Mucosa of rectum (tissue), 2 donors: ENCODE data around the gene RAB3A.
"Not testable (repeated sequence)": the region's sequence is repeated elsewhere in the genome, so short reads cannot be mapped to it uniquely, and the experiment has no call there.

Source experiments
- H3K27ac ChIP-seq, 2 donors: one replicate each; pipeline ENCODE4 v1.7.0; 2013; ENCODE audit warnings: inconsistent platforms in 2 of 2, low read depth in 2 of 2, low read length in 2 of 2
- H3K27me3 ChIP-seq, 2 donors: one replicate each; pipeline ENCODE4 v1.7.0; 2013; ENCODE audit warnings: low read length in 2 of 2; ENCODE audit not compliant: control insufficient read depth in 2 of 2, insufficient read depth in 2 of 2
- H3K36me3 ChIP-seq, 2 donors: one replicate each; pipeline ENCODE4 v1.7.0; 2013; ENCODE audit warnings: low read length in 2 of 2; ENCODE audit not compliant: control insufficient read depth in 2 of 2, insufficient read depth in 2 of 2
- H3K4me1 ChIP-seq, 2 donors: one replicate each; pipeline ENCODE4 v1.7.0; 2013; ENCODE audit warnings: low read length in 2 of 2, mild to moderate bottlenecking in 1 of 2; ENCODE audit not compliant: control insufficient read depth in 2 of 2, insufficient read depth in 2 of 2
- H3K4me3 ChIP-seq, 2 donors: one replicate each; pipeline ENCODE4 v1.7.0; 2013; ENCODE audit warnings: low read length in 2 of 2
- H3K9ac ChIP-seq, 2 donors: one replicate each; pipeline ENCODE4 v1.7.0; 2013; ENCODE audit warnings: low read length in 2 of 2, low read depth in 1 of 2, mild to moderate bottlenecking in 1 of 2
- H3K9me3 ChIP-seq, 2 donors: one replicate each; pipeline ENCODE4 v1.7.0; 2013; ENCODE audit warnings: low read length in 2 of 2; ENCODE audit not compliant: control insufficient read depth in 2 of 2
- donor health status: healthy.
- donor health status: Normal muscosa, but diverticular disease.

RAB3A gene

DNA sequence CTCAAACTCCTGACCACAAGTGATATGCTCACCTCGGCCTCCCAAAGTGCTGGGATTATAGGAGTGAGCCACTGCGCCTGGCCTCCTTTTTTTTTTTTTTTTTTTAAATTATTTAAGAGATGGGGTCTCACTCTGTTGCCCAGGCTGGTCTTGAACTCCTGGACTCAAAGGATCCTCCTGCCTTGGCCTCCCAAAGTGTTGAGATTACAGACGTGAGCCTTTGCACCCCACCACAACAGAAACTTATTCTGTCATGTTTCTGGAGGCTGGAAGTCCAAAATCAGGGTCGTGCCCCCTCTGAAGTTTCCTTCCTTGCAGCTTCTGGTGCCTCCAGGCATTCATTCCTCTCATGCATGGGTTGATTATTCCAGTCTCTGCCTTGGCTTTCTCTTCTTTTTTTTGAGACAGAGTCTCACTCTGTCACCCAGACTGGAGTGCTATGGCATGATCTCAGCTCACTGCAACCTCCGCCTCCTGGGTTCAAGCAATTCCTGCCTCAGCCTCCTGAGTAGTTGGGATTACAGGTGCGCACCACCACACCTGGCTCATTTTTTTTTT is 44.7 kb downstream of the RAB3A start:
- Histone ChIP-seq H3K36me3 (peaks cover 6 to 17% of the 10 kb centered on the region in 2 donors), H3K4me1 (peaks cover 40 to 43% of the 10 kb centered on the region in 2 donors)
- not testable (repeated sequence) for H3K27ac ChIP-seq, H3K9ac ChIP-seq, H3K4me3 ChIP-seq, H3K9me3 ChIP-seq, H3K27me3 ChIP-seq

DNA sequence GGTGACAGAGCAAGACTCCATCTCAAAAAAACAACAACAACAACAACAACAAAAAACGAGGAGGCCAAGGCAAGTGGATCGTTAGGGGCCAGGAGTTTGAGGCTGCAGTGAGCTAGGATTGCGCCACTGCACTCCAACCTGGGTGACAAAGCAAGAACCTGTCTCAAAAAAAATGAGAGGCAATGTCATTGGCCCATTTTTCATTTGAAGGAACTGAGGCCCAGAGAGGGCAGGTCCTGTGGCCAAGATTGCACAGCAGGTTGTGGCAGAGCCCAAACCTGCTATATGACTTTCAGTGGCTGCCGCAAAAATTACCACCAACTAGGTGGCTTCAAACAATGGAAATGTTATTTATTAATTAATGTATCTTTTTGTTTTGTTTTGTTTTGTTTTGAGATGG is 45.4 kb downstream of the RAB3A start:
- Histone ChIP-seq H3K4me1 (peaks cover 46 to 48% of the 10 kb centered on the region in 2 donors), H3K36me3 (peaks cover 5 to 15% of the 10 kb centered on the region in 2 donors), H3K9me3 (no peaks in the 10 kb centered on the region), H3K27me3 (no peaks in the 10 kb centered on the region), H3K9ac (no peak overlapping the region), H3K27ac (no peak overlapping the region), H3K4me3 (no peak overlapping the region)

DNA sequence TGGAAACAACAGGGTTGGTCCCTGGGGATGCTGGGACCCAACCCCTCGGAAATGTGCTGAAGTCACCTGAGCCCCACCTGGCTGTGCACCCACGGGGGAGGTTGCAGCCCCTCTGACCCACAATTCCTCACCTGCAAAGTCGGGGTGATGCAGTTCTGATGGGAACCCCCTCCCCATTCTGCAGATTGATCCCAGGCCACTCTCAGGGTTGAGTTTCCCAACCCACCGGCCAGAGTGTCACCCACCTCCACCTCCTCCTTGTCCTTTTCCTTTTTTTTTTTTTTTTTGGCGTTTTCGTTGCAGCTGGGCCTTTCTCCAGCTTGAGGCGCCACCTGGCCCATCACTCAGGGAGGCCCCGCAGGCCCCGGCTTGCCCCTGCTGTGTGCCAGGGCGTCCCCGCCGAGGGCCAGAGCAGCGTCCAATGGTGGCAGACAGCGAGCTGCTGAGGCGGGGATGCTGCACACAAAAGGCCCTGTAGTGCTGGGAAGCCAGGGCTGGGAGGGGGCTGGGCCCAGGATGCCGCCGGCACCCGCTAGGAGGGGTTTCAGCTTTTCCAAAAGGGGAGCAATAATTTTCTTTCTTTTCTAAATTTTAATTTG is 46.3 kb downstream of the RAB3A start:
- peaks cover 47 to 48% of the 10 kb centered on the region in 2 donors for H3K4me1 ChIP-seq
- no peaks in the 10 kb centered on the region for H3K9me3 ChIP-seq
- peak overlapping the region in 1 of 2 donors; percentile 3 for H3K4me3 ChIP-seq
- peaks cover 0 to 7% of the 10 kb centered on the region in 2 donors for H3K36me3 ChIP-seq
- no peaks in the 10 kb centered on the region for H3K27me3 ChIP-seq
- H3K27ac ChIP-seq: peak overlapping the region; percentile 34 to 76
- peak overlapping the region; percentile 32 to 60 for H3K9ac ChIP-seq

DNA sequence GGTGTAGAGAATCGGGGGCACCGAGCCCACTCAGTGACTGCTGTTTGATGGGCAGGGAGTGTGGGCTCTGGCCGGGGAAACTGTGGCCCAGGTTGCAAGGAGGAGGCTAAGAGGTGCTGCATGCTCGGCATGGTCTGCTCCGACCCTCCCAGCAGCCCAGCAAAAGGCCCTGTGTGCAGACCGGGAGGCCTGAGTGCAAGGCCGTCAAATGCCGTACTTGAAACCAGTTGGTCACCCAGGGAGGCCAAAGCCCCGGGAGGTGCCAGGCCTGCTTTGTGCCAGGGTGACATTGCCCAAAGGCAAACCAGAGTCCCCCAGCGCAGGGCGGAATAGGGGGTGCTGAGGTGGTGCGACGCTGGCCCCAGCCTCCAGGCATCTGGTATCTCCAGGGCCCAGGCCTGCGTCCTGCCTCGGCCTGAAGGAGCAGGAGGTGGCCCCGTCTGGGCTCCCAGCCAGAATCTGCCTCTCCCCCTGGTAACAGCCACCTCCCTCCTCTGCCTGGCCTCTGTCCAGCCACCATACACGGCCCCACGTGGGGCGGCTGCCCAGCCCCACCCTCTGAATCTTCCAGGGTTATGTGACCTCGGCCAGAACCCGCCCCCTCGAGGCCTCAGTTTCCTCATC is 46.9 kb downstream of the RAB3A start:
- Histone ChIP-seq H3K4me1 (peaks cover 48 to 51% of the 10 kb centered on the region in 2 donors), H3K4me3 (peak overlapping the region in 1 of 2 donors; percentile 3), H3K9me3 (no peaks in the 10 kb centered on the region), H3K36me3 (peaks cover 0 to 3% of the 10 kb centered on the region in 2 donors), H3K27ac (peak overlapping the region; percentile 76 to 79), H3K9ac (peak overlapping the region; percentile 32 to 60), H3K27me3 (no peaks in the 10 kb centered on the region)

DNA sequence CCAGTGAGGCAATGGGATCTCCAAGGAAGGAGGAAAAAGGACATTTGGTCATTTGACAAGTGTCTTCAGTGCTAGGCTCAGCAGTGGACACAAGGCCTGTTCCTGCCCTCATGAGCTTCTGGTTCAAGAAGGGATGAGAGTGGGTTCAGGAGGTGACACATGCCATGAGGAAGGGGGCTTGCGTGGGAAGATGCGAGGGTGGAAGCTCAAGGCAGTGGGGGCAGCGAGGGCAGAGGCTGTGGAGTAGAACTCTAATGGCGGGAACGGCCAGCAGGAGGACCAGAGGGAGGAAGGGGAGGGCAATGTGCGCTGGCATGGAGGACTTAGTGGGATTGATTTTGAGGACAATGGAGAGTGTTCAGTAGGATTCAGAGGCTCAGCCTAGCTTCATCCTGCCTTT is 47.6 kb downstream of the RAB3A start:
- Histone ChIP-seq H3K4me1 (peaks cover 49 to 55% of the 10 kb centered on the region in 2 donors), H3K9ac (peak overlapping the region in 1 of 2 donors; percentile 60), H3K27me3 (no peaks in the 10 kb centered on the region), H3K9me3 (no peaks in the 10 kb centered on the region), H3K4me3 (no peak overlapping the region), H3K36me3 (peaks cover 0 to 2% of the 10 kb centered on the region in 2 donors), H3K27ac (peak overlapping the region; percentile 76 to 79)

DNA sequence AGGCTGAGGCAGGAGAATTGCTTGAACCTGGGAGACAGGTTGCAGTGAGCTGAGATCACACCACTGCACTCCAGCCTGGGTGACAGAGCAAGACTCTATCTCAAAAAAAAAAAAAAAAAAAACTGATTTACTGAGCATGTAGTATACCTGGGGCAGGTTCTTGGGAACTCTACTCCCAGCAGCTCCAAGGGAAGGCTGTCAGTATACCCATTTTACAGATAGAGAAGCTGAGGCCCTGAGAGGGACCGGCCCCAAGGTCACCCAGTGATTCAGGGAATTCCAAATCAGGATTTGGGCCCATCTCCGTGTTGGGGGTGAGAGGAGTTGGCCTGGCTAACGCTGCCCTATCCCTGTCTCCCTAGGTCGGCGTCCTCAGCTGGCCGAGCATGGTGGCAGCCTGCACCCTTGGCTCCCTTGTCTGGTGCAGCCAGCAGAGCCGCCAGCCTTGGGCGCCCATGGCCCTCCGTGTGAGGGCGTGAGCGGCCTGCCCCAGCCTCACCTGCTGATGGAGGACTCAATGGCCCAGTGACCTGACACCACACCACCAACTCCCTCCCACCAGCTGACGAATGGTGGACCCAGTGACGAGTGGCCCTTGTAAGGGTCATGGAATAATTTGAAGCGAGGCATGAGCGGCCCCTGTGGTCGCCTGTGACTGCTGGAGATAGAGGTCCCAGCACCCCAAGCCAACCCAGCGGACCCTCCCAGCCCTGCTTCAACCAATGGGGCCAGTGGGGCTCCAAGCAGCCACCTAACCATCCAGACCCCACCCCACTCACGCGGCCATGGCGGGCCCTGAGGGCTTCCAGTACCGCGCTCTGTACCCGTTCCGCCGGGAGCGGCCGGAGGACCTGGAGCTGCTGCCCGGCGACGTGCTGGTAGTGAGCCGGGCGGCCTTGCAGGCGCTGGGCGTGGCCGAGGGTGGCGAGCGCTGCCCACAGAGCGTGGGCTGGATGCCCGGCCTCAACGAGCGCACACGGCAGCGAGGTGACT is 48.5 kb downstream of the RAB3A start:
- H3K36me3 ChIP-seq: peaks cover 0 to 2% of the 10 kb centered on the region in 2 donors
- no peak overlapping the region for H3K4me3 ChIP-seq
- H3K4me1 ChIP-seq: peaks cover 43 to 51% of the 10 kb centered on the region in 2 donors
- H3K27ac ChIP-seq: peak overlapping the region in 1 of 2 donors; percentile 76
- peak overlapping the region in 1 of 2 donors; percentile 34 for H3K9ac ChIP-seq
- no peaks in the 10 kb centered on the region for H3K9me3 ChIP-seq
- H3K27me3 ChIP-seq: no peaks in the 10 kb centered on the region

DNA sequence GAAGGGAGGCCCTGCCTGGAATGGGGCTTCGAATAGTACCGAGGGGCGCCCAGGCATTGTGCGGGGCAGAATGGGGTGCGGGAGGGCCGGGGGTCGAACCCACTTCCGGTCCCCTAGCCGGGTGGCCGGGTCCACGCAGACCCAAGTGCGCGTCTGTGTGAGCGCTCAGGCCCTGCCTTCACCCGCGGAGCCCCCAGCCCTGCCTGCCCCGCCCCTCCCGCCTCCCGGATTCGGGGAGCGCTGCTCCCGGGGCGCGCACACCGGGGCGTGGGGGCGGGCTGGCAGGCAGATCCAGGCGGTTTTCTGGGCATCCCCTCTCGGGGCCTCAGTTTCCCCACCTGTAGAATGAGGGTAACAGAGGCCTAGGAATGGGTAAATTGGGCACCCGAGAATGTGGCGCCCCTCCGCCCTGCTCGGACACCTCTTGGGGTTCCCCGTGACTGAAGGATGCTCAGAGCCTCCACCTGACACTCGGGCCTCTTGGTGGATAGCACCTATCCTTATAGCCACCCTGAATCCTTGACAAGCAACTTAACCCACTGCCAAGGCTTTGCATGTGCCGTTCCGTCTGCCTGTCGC is 50.2 kb downstream of the RAB3A start:
- no peaks in the 10 kb centered on the region for H3K27me3 ChIP-seq
- peak overlapping the region; percentile 91 to 97 for H3K27ac ChIP-seq
- H3K4me3 ChIP-seq: peak overlapping the region; percentile 63 to 79
- peaks cover 0 to 5% of the 10 kb centered on the region in 2 donors for H3K36me3 ChIP-seq
- H3K9ac ChIP-seq: peak overlapping the region; percentile 72 to 93
- H3K9me3 ChIP-seq: no peaks in the 10 kb centered on the region
- H3K4me1 ChIP-seq: peaks cover 41 to 51% of the 10 kb centered on the region in 2 donors

DNA sequence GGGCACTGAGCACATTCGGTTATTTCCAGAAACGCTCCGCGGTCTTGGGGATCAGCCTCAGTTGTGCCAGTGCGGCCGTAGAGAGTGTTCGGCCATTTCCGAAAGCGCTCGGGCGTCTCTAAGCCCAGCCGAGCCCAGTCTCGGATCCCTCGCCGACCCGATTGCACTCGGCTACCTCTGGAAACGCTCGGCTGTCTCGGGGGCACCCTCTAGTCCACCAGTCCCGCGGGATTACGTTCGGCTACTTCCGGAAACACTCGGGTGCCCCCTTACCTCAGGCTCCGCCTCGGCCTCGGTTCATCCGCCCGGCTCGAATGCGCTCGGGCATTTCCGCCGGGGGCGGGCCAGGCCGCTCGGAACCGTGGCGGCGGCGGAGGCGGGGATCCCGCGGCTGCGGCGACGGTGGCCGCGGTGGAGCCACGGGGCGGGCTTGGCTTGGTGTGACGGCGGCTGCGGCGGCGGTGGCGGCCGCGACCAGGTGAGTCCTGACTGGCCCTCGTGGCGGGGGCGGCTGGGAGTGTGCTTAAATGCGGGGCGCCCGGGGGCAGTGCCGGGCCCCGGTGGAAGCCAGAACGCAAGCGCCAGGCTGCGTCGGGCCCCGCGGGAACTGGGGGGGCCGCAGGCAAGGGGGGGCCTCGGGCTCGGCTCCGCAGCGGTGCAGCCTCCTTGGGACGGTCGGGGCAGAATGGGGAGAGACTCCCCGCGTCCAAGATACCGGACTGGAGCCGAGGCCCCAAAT is 50.9 kb downstream of the RAB3A start, which contains the start of gene PIK3R2:
Gene PIK3R2 (plus strand): TSS at position 347 of the 739 bp plus-strand sequence. CDS start 2,717 bp downstream, outside the sequence.
- Histone ChIP-seq H3K36me3 (peaks cover 0 to 5% of the 10 kb centered on the region in 2 donors), H3K9me3 (no peaks in the 10 kb centered on the region), H3K27ac (peak within 1 kb of the TSS; percentile 91 to 97), H3K4me3 (peak within 1 kb of the TSS; percentile 79 to 86), H3K4me1 (peaks cover 41 to 51% of the 10 kb centered on the region in 2 donors), H3K27me3 (no peaks in the 10 kb centered on the region), H3K9ac (peak within 1 kb of the TSS; percentile 93 to 99)

DNA sequence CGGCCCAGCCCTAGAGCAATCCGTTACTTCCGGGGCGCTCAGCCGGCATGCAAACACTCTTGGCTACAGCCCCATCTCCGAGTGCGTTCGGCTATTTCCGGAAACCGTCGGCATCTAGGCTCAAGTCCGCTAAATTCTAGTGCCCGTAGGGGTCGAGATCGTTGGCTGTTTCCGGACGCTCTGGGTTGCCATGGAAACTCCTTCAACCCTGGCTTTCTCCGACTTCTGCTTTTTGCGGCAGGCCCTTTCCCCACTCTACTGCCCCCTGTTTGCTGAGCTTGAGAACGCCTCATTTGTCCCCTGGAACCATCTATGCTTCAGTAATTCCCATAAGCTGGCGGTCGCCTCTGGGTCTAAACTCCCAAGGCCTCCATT is 51.4 kb downstream of the RAB3A start:
- H3K4me1 ChIP-seq: peaks cover 40 to 46% of the 10 kb centered on the region in 2 donors

More for the DNA sequence above, 51.4 kb downstream of the RAB3A start:
- Histone ChIP-seq H3K9ac (peak overlapping the region; percentile 93 to 99), H3K27ac (peak overlapping the region; percentile 91 to 97), H3K27me3 (no peaks in the 10 kb centered on the region), H3K9me3 (no peaks in the 10 kb centered on the region), H3K36me3 (peaks cover 0 to 5% of the 10 kb centered on the region in 2 donors), H3K4me3 (peak overlapping the region; percentile 79 to 86)
